HG03097 (cell line): ENCODE results near the gene MARCHF10.

Experiments
- ATAC-seq: cut with Tn5 transposase; IDR thresholded peaks from one replicate; pipeline ENCODE4 v1.9.1; 2021; ENCODE audit not compliant: unreplicated experiment, low FRiP score

The MARCHF10 gene

GRCh38 chr17:62684179-62684578 is 123.9 kb downstream of the MARCHF10 start:
- ATAC-seq = no peak

GRCh38 chr17:62681939-62682381 is 126.2 kb downstream of the MARCHF10 start:
- ATAC-seq = no peak

DNA sequence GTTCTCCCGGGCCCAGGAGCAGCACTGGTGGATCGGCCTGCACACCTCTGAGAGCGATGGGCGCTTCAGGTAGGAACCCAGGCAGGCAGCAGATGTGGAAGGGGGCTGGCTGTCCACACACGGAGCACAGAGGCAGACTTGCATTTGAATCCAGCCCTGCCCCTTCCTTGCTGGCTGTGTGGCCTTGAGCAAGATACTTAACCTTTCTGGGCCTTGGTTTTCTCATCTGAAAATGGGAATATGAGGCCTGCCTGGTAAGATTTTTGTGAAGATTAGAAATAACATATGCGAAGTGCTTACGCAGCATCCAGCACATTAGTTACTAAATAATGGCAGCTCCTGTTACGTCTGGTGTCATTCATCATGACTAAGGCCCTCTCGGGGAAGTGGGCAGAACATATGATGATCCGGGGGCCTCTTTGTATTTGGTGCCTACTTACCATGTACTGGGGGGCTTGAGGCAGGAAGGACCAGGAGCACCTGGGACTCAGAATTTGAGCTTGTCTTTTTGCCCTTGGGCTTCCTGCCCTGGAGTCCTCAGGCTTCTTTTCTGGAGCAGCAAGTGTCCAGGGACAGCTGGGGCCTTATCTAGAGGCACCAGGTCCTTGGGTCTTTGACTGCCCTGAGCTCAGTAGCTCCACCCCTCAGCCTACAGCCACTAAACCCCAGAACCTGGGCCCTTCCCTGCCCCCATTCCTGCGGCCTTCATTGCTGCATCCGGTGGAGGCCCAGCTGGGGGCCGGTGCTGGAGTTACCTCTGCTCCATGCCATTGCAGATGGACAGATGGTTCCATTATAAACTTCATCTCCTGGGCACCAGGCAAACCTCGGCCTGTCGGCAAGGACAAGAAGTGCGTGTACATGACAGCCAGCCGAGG is 126.8 kb downstream of the MARCHF10 start:
- ATAC-seq = no peak

DNA sequence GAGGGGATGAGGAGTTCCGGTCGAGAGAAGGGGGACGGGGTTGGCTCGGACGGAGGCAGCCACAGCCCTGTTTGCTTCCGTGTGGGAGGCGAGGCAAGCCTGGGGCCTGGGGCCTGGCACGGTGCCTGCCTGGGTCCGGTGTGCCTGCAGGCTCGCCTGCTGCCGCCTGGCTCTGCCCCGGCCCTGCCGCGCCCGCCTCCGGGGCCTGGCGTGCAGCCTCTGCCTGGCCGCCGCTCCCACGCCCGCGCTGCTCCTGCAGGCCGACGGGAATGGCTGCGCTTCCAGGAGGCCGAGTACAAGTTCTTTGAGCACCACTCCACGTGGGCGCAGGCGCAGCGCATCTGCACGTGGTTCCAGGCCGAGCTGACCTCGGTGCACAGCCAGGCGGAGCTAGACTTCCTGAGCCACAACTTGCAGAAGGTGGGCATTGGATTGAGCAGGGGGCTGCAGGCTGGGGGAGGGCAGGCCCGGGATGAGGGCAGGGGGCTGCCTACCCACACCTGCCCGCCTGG is 127.5 kb downstream of the MARCHF10 start:
- ATAC-seq = no peak

DNA sequence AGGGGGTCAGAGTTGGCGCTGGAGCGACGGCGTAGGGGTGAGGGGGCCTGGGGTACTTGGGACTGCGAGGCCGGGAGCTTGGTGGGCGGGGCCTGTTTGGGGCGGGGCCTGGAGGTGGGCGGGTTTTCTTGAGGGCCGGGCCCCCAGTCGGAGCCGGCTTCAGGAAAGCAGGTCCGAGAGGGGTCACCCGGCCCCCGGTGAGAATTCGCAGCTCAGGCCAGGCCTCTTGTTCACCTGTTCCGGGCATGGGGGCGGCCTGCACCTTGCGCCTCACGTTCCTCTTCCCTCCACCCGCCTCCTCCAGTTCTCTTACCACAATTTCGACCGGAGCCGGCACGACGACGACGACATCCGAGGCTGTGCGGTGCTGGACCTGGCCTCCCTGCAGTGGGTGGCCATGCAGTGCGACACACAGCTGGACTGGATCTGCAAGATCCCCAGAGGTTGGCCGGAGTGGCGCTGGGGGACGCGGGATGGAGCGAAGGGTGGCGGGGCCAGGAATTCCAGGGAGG is 128.2 kb downstream of the MARCHF10 start:
- no peak for ATAC-seq

GRCh38 chr17:62678214-62678919 is 129.7 kb downstream of the MARCHF10 start:
- ATAC-seq = no peak

DNA sequence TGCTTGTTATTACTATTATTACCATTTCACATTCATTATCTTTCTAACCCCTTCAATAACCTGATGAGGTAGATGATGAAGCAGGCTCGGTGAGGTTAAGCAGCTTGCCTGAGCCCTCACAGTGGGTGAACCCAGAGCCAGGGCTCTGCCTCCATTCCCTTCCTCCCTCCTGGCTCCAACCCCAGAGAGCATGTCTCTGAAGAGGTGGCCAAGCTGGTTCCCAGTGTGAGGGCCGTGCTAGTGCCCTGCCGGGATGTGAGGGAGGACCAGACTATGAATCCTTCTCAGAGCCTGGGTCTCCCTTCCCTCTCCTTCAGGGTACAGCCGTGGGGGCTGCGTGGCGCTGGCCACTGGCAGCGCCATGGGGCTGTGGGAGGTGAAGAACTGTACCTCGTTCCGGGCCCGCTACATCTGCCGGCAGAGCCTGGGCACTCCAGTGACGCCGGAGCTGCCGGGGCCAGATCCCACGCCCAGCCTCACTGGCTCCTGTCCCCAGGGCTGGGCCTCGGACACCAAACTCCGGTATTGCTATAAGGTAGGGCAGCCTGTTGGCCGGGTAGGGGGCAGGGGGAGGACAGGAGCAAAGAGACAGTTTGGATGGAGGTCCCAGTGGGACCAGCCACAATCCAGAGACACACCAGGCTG is 131.0 kb downstream of the MARCHF10 start:
- no peak for ATAC-seq

GRCh38 chr17:62676231-62676943 is 131.7 kb downstream of the MARCHF10 start:
- ATAC-seq = no peak

GRCh38 chr17:62675701-62676100 is 132.4 kb downstream of the MARCHF10 start:
- no peak for ATAC-seq

GRCh38 chr17:62675260-62675659 is 132.9 kb downstream of the MARCHF10 start:
- ATAC-seq = no peak

DNA sequence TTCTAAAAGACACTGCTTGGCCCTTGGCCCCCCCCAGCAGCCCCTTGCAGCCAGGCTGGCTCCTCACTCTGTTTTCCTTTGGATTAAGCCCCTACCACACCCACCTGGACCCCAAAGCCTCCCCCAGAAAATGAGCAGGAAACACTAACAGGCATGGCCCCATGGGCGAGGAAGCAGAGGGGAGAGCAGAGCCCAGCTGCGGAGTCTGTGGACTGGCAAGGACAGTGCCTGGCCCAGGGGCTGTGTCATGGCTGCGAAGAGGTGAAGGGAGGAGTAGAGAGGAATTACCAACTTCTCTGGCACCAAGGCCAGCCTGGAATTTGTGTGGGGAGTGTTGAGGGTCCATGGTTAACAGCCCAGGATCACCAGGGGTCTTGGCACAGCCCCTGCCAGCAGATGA is 133.3 kb downstream of the MARCHF10 start:
- ATAC-seq = no peak

DNA sequence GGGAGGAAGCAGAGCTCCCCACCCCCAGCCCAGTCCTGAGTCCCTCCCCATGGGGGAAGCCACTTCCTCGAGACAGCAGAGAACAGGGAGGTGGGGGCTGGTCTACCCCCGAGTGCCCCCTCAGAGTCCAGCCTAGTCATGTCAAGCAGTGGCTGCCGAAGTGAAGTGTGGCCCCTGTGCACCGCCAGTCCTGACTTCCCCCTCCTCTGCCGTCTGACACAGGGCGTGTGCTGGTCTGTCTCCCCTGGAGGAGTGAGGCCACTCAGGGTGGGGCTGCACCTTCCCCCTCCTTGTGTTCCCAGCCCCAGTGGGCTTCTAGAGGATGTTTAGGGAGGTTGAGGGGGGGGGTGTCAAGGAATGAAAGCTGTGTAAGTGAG is 133.8 kb downstream of the MARCHF10 start:
- no peak for ATAC-seq

DNA sequence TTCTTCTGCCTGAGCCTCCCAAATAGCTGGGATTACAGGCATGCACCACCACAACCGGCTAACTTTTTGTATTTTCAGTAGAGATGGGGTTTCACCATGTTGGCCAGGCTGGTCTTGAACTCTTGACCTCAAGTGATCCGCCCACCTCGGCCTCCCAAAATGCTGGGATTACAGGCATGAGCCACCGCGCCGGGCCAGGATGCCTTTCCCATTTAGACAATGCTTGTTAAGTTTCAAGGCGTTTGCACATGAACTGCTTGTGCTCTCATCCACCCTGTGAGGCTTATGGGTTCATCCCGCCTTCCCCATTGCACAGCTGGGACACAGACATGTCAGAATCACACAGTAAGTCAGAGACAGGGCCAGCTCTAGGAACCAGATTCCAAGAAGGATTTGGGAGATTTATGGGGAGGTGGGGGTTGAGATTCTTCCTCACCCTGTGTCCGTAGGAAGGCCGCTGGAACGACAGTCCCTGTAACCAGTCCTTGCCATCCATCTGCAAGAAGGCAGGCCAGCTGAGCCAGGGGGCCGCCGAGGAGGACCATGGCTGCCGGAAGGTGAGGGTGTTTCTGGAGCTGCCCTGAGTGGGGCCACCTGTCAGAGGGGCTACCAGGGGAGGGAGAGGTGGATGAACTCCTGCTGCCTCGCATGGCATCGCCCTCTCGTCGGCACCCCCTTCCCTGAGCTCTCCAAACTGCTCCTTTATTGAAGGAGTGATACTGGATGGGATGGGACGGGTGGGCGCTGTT is 134.3 kb downstream of the MARCHF10 start:
- no peak for ATAC-seq

DNA sequence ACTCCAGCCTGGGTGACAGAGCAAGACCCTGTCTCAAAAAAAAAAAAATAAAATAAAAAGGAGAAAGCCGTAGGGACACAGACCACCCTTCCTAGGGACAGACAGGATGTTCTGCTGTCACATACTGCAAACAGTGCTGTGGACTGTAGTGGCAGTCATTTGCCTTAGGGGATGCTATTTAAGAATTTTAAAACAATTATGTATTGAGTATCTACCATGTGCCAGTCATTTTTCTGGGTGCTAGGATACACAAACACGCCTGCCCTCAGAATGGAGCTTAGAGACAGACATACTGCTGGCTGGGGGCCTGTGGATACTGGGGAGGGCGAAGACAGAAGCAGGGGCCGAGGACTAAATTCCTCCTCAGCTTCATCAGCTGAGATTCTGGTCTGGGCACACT is 135.2 kb downstream of the MARCHF10 start:
- no peak for ATAC-seq

- no peak for ATAC-seq
These were observed 136.6 kb downstream of the MARCHF10 start for GRCh38 chr17:62671553-62671952.

DNA sequence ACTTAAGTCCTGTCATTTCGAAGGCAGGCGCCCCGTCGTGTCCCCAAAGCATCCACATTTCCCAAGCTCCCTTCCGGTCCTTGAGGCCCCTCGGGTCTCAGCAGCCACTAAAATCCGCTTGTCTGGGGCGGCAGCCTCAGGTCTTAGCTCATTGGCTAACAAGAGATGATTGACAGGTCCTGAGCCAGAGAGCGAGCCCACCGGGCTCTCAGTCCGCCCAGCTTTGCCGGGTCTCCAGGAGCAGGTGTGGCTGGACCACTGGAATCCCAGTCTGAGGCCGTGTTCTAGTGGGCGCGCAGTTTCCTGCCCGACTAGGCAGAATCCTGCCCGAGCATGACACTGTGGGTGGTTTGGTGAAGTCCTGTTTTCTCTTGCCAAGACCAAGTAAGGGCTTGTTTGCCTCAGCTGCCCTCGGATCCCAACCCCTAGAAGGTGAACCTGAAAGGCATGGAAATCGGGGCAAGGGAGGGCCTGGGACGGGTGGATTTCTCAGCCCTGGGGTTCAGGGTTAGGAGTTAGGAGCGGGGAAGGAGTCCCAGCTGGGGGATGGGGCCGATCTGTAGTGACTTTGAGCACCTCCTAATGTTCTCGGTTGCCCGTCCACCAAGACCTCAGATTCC is 137.8 kb downstream of the MARCHF10 start:
- no peak for ATAC-seq

DNA sequence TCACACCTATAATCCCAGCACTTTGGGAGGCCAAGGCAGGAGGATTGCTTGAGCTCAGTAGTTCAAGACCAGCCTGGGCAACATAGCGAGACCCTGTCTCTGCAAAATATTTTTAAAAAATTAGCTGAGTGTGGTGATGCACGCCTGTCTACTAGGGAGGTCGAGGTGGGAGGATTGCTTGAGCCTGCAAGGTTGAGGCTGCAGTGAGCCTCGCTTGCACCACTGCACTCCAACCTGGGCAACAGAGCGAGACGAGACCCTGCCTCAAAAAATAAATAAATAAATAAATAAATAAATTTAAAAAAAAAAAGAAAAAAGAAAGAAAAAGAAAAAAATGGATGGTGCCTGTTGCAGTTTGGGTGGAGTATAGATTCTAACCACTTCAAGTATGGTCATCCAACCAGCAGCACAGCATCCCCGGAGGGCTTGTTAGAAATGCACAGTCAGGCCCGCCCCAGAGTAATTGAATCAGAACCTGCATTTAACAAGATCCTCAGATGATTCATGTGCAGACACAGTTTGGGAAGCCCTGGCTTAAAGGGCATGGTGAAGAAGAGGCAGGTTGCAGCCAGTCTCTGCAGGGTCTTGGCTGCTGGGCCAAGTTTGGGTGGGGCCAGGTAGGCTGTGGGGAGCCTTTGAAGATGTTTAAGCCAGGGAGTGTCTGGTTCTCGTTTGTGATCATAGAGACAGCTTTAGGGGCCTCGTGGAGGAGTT is 139.9 kb downstream of the MARCHF10 start:
- no peak for ATAC-seq

DNA sequence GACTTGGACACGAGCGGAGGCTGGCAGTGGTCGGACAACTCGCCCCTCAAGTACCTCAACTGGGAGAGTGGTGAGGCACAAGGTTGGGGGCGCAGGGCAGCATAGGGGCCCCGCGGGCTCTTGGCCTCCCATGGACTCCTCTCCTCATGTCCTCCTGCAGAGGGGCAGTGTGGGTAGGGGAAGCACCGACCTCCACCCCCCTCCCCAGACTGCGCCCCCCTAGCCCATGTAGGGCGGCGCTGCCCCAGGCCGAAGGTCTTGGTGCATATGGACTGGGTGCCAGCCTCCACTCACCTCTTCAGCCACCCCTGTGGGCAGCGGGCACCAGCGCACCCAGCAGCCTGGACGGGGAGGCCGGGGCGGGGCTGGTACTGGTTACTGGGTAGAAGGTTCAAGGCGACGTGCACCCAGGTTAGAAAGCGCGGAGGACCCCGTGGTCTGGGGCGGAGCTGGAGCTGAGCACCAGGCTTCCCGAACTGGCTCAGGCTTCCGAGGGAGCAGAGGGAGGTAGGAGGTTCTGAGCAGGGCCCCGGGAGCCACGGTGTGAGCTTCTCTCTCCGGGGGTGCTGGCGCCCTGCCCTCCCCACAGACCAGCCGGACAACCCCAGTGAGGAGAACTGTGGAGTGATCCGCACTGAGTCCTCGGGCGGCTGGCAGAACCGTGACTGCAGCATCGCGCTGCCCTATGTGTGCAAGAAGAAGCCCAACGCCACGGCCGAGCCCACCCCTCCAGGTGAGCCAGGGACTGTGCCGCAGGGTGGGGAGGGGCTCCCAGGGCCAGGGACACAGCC is 141.1 kb downstream of the MARCHF10 start:
- ATAC-seq = no peak
